ENCODE measurements around the gene CIC. TPM values are rescaled to one million over a fixed set of nuclear protein-coding genes. Genes with fewer than 3 reads are reported as not detected.
"Not testable (repeated sequence)": the region's sequence is repeated elsewhere in the genome, so short reads cannot be mapped to it uniquely, and the experiment has no call there.

CIC gene
- total RNA-seq, 4 donors from 2014 or later = 57.5 to 91.6 (median 81.9) TPM

- peak overlapping the region; percentile 97 for H3K27ac ChIP-seq
- no peaks in the 10 kb centered on the region for H3K27me3 ChIP-seq
- peak in 1 of 2 donors; percentile 88 for DNase-seq (ENCODE audit: low spot score in 2 of 2)
- H3K9me3 ChIP-seq = no peaks in the 10 kb centered on the region
- TF ChIP-seq EP300 (IDR thresholded peaks at IDR 0.05) (no peak), POLR2AphosphoS5 (IDR thresholded peaks at IDR 0.05) (no peak), CTCF (IDR thresholded peaks at IDR 0.05) (no peak), POLR2A (IDR thresholded peaks at IDR 0.05) (no peak)
- H3K4me1 ChIP-seq = peaks cover 61% of the 10 kb centered on the region
- 0% methylated on average over 12 of the region's 70 CpGs for WGBS
- peak overlapping the region; percentile 85 for H3K4me3 ChIP-seq
- H3K36me3 ChIP-seq = peaks cover 5% of the 10 kb centered on the region
Observed at GRCh38 chr19:42254089-42254849, 14.8 kb upstream of the CIC start.

GRCh38 chr19:42254850-42255765 is 13.9 kb upstream of the CIC start, which contains the start of gene ERF:
Gene ERF, minus strand, starts transcription at chr19:42255128. Its CDS starts 129 bp downstream, at chr19:42254999.
- Histone ChIP-seq H3K9me3 (no peaks in the 10 kb centered on the region), H3K4me1 (peaks cover 53% of the 10 kb centered on the region), H3K27ac (peak within 1 kb of the TSS; percentile 97), H3K36me3 (no peaks in the 10 kb centered on the region), H3K27me3 (no peaks in the 10 kb centered on the region), H3K4me3 (peak within 1 kb of the TSS; percentile 85)
- 2% methylated on average over 10 of the region's 75 CpGs for WGBS
- peak; percentile 95 to 97 for DNase-seq (ENCODE audit: low spot score in 2 of 2)
- TF ChIP-seq POLR2AphosphoS5 (IDR thresholded peaks at IDR 0.05) (peak in 2 of 3 donors; percentile 63 to 79), POLR2A (IDR thresholded peaks at IDR 0.05) (peak; percentile 92 to 97), CTCF (IDR thresholded peaks at IDR 0.05) (no peak), EP300 (IDR thresholded peaks at IDR 0.05) (no peak)

GRCh38 chr19:42255766-42256745 is 13.0 kb upstream of the CIC start:
- peak overlapping the region; percentile 97 for H3K27ac ChIP-seq
- H3K36me3 ChIP-seq = no peaks in the 10 kb centered on the region
- TF ChIP-seq POLR2A (IDR thresholded peaks at IDR 0.05) = no peak
- no peak for TF ChIP-seq EP300 (IDR thresholded peaks at IDR 0.05)
- TF ChIP-seq CTCF (IDR thresholded peaks at IDR 0.05) = no peak
- TF ChIP-seq POLR2AphosphoS5 (IDR thresholded peaks at IDR 0.05) = no peak
- DNase-seq (ENCODE audit: low spot score in 2 of 2) = peak in 1 of 2 donors; percentile 82
- WGBS = 13% methylated on average over 33 of the region's 38 CpGs
- H3K27me3 ChIP-seq = no peaks in the 10 kb centered on the region
- peak overlapping the region; percentile 85 for H3K4me3 ChIP-seq
- peaks cover 43% of the 10 kb centered on the region for H3K4me1 ChIP-seq
- H3K9me3 ChIP-seq = no peaks in the 10 kb centered on the region

- not testable (repeated sequence) for H3K36me3 ChIP-seq; H3K9me3 ChIP-seq; DNase-seq (ENCODE audit: low spot score in 2 of 2); H3K27ac ChIP-seq; H3K4me3 ChIP-seq; H3K27me3 ChIP-seq
- WGBS = 85% methylated on average over 3 of the region's 3 CpGs
- H3K4me1 ChIP-seq = peaks cover 25% of the 10 kb centered on the region
Observed at GRCh38 chr19:42257842-42258241, 11.2 kb upstream of the CIC start.

- no peak for TF ChIP-seq EP300 (IDR thresholded peaks at IDR 0.05)
- no peak for TF ChIP-seq POLR2A (IDR thresholded peaks at IDR 0.05)
- TF ChIP-seq CTCF (IDR thresholded peaks at IDR 0.05) = no peak
- Histone ChIP-seq H3K4me1 (peaks cover under 1% of the 10 kb centered on the region), H3K27ac (no peak overlapping the region), H3K27me3 (no peaks in the 10 kb centered on the region), H3K9me3 (no peaks in the 10 kb centered on the region), H3K36me3 (no peaks in the 10 kb centered on the region), H3K4me3 (no peak overlapping the region)
- WGBS = 97% methylated on average over 3 of the region's 3 CpGs
- no peak for DNase-seq (ENCODE audit: low spot score in 2 of 2)
Observed at GRCh38 chr19:42261763-42262162, 7.3 kb upstream of the CIC start.

- not testable (repeated sequence) for H3K9me3 ChIP-seq
- WGBS = 89% methylated on average over 4 of the region's 4 CpGs
Observed at GRCh38 chr19:42266105-42266504, 2.9 kb upstream of the CIC start.

GRCh38 chr19:42266928-42267603 is 2.0 kb upstream of the CIC start:
- DNase-seq (ENCODE audit: low spot score in 2 of 2) = peak in 1 of 2 donors; percentile 55
- H3K9me3 ChIP-seq, H3K27me3 ChIP-seq, H3K4me3 ChIP-seq, H3K36me3 ChIP-seq: not testable (repeated sequence)
- H3K27ac ChIP-seq = peak overlapping the region; percentile 100
- 92% methylated on average over 25 of the region's 25 CpGs for WGBS
- H3K4me1 ChIP-seq = peaks cover 33% of the 10 kb centered on the region

More at GRCh38 chr19:42266105-42266504, 2.9 kb upstream of the CIC start:
- peaks cover 24% of the 10 kb centered on the region for H3K4me1 ChIP-seq
- not testable (repeated sequence) for H3K27me3 ChIP-seq; H3K4me3 ChIP-seq; H3K36me3 ChIP-seq; DNase-seq (ENCODE audit: low spot score in 2 of 2); H3K27ac ChIP-seq

All from suprapubic skin (tissue), 4 donors.